ENCODE data around the gene SPAG16.

DNA sequence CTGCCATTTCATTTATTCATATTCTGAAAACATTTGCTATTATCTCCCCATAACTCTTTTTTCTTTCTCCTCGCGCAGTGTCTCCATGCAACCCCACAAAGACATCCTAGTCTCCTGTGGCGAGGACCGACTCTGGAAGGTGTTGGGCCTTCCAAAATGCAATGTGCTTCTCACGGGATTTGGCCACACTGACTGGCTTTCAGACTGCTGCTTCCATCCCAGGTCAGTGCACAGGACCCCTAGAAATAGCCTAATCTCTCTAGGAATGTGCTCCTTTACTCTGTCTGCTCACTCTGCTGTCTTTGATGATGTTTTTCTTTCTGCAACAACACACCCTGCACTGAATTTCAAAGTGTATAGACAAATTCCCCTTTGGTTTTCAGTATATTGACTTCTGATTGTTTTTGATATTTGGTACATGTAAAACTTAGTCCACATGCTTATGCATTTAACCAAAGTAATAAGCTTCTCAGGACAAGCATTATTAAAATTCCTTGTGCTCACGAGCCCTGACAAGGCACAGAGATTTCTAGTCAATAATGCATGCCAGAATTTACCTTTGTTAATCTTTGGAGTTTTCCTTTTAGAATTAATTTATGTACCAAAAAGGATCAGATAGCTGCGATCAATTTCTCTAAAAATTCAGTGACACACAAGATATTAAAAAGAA lies 578.3 kb downstream of the SPAG16 start:
- TF ChIP-seq, protein P1, sequence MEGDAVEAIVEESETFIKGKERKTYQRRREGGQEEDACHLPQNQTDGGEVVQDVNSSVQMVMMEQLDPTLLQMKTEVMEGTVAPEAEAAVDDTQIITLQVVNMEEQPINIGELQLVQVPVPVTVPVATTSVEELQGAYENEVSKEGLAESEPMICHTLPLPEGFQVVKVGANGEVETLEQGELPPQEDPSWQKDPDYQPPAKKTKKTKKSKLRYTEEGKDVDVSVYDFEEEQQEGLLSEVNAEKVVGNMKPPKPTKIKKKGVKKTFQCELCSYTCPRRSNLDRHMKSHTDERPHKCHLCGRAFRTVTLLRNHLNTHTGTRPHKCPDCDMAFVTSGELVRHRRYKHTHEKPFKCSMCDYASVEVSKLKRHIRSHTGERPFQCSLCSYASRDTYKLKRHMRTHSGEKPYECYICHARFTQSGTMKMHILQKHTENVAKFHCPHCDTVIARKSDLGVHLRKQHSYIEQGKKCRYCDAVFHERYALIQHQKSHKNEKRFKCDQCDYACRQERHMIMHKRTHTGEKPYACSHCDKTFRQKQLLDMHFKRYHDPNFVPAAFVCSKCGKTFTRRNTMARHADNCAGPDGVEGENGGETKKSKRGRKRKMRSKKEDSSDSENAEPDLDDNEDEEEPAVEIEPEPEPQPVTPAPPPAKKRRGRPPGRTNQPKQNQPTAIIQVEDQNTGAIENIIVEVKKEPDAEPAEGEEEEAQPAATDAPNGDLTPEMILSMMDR (IDR thresholded peaks at IDR 0.05) = no peak
- TF ChIP-seq ZNF423 (CRISPR knock-in tag; IDR thresholded peaks at IDR 0.05) (no peak), MXD4 (CRISPR knock-in tag; IDR thresholded peaks at IDR 0.05; ENCODE audit: borderline replicate concordance) (no peak), FOXP1 (CRISPR knock-in tag; IDR thresholded peaks at IDR 0.05; ENCODE audit: borderline replicate concordance) (no peak), FOXK1 (CRISPR knock-in tag; IDR thresholded peaks at IDR 0.05) (no peak), RELA (CRISPR knock-in tag; IDR thresholded peaks at IDR 0.05; ENCODE audit: borderline replicate concordance) (no peak), SMAD3 (CRISPR knock-in tag; IDR thresholded peaks at IDR 0.05; ENCODE audit: borderline replicate concordance) (no peak), NFYB (CRISPR knock-in tag; conservative IDR thresholded peaks at IDR 0.05; ENCODE audit: low read depth) (no peak), STAT6 (CRISPR knock-in tag; conservative IDR thresholded peaks at IDR 0.05; ENCODE audit: low read depth) (no peak), NR3C1 (CRISPR knock-in tag; conservative IDR thresholded peaks at IDR 0.05; ENCODE audit: low read depth) (no peak)
- TF ChIP-seq, protein P2, sequence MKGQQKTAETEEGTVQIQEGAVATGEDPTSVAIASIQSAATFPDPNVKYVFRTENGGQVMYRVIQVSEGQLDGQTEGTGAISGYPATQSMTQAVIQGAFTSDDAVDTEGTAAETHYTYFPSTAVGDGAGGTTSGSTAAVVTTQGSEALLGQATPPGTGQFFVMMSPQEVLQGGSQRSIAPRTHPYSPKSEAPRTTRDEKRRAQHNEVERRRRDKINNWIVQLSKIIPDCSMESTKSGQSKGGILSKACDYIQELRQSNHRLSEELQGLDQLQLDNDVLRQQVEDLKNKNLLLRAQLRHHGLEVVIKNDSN (CRISPR knock-in tag; IDR thresholded peaks at IDR 0.05) = no peak
- TF ChIP-seq, protein P3, sequence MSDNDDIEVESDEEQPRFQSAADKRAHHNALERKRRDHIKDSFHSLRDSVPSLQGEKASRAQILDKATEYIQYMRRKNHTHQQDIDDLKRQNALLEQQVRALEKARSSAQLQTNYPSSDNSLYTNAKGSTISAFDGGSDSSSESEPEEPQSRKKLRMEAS (CRISPR knock-in tag; IDR thresholded peaks at IDR 0.05) = no peak
- TF ChIP-seq, protein P4, sequence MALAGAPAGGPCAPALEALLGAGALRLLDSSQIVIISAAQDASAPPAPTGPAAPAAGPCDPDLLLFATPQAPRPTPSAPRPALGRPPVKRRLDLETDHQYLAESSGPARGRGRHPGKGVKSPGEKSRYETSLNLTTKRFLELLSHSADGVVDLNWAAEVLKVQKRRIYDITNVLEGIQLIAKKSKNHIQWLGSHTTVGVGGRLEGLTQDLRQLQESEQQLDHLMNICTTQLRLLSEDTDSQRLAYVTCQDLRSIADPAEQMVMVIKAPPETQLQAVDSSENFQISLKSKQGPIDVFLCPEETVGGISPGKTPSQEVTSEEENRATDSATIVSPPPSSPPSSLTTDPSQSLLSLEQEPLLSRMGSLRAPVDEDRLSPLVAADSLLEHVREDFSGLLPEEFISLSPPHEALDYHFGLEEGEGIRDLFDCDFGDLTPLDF (CRISPR knock-in tag; IDR thresholded peaks at IDR 0.05) = no peak
